Measurements from ENCODE around the gene ZNF823. TPM values are rescaled to one million over a fixed set of nuclear protein-coding genes. Genes with fewer than 3 reads are reported as not detected.

ZNF823 gene
- total and polyA plus RNA-seq, 2 of the 13 experiments (the other 11 are each of a cell fraction or from before 2014, with no cell fraction given) = 5.7 to 11.7 TPM

DNA sequence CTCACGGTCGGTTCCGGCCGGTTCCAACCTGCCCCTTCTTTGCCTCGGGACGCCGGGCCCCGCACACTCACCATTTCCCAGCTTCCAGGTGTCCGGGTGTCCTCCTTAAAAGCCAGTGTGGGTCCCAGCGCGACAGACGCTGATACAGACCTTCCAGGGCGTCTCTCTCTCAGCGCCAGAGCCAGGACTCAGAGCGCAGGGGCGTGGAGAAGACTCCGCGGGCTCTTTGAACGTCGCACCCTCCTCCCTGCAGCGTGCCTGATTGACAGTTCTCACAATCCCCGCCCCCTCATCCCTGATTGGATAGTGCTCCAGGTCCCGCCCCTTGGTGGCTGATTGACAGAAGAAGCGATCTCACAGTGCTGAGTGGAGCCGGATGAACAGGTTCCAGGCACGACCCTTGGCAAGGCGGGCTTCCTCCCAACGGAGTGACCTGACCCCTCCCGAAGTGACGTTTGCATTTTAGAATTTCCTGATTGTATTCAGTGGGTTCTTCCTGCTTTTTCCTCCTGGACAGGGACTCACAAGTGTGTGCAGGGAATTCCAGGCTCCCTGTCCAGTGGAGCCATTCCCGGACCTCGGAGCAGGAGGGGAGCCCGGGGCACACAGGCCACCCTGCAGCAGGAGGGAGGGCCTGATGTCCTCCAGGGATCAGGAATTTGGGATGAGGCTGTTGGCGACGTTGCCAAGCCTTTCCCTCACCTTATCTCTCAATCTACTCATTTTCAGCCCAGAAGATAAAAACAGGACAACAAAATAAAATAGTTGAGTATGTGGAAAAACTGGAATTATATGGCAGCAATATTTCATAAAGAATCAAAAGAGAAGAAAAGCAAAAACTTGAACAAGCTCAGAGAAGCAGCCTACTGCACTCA lies at the start of gene ZNF823 (continued):
- TF ChIP-seq SRSF9 (IDR thresholded peaks at IDR 0.05; ENCODE audit: borderline replicate concordance, insufficient read depth, low read depth, low read length, poor library complexity, severe bottlenecking) (no peak), FIP1L1 (IDR thresholded peaks at IDR 0.05; ENCODE audit: borderline replicate concordance, insufficient read depth, low read depth, low read length) (no peak), RAD21 (CRISPR knock-in tag; IDR thresholded peaks at IDR 0.05) (no peak), RBAK (CRISPR knock-in tag; IDR thresholded peaks at IDR 0.05) (no peak), PRPF4 (IDR thresholded peaks at IDR 0.05; ENCODE audit: low read depth, low read length, poor library complexity, severe bottlenecking) (no peak), TP53 (CRISPR knock-in tag; conservative IDR thresholded peaks at IDR 0.05) (no peak), HOXA3 (CRISPR knock-in tag; IDR thresholded peaks at IDR 0.05) (no peak), SP2 (CRISPR knock-in tag; IDR thresholded peaks at IDR 0.05) (peak; percentile 87), ZNF10 (CRISPR knock-in tag; IDR thresholded peaks at IDR 0.05; ENCODE audit: borderline replicate concordance, low read depth) (no peak), CREM (IDR thresholded peaks at IDR 0.05) (peak; percentile 85), CREM (CRISPR knock-in tag; IDR thresholded peaks at IDR 0.05) (no peak), MED13 (CRISPR knock-in tag; IDR thresholded peaks at IDR 0.05) (no peak), ZNF619 (CRISPR knock-in tag; IDR thresholded peaks at IDR 0.05) (no peak), SP4 (CRISPR knock-in tag; IDR thresholded peaks at IDR 0.05) (peak; percentile 98), THAP11 (CRISPR knock-in tag; IDR thresholded peaks at IDR 0.05) (peak; percentile 71), ZNF253 (CRISPR knock-in tag; IDR thresholded peaks at IDR 0.05; ENCODE audit: borderline replicate concordance) (no peak; the same call in 1 of the 2 replicates), SOX6 (IDR thresholded peaks at IDR 0.05) (no peak), SOX6 (CRISPR knock-in tag; IDR thresholded peaks at IDR 0.05) (peak; percentile 64), ERF (CRISPR knock-in tag; IDR thresholded peaks at IDR 0.05) (0 out of 2 replicates have a peak, but pooled peaks have one; percentile 21), KLF6 (CRISPR knock-in tag; IDR thresholded peaks at IDR 0.05) (0 out of 2 replicates have a peak, but pooled peaks have one; percentile 15), TEAD3 (CRISPR knock-in tag; optimal IDR thresholded peaks at IDR 0.05; ENCODE audit: borderline replicate concordance) (peak; percentile 81), ZMYM4 (CRISPR knock-in tag; IDR thresholded peaks at IDR 0.05) (peak; percentile 53)
- TF ChIP-seq, protein P1, sequence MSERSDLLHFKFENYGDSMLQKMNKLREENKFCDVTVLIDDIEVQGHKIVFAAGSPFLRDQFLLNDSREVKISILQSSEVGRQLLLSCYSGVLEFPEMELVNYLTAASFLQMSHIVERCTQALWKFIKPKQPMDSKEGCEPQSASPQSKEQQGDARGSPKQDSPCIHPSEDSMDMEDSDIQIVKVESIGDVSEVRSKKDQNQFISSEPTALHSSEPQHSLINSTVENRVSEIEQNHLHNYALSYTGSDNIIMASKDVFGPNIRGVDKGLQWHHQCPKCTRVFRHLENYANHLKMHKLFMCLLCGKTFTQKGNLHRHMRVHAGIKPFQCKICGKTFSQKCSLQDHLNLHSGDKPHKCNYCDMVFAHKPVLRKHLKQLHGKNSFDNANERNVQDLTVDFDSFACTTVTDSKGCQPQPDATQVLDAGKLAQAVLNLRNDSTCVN (CRISPR knock-in tag; IDR thresholded peaks at IDR 0.05; ENCODE audit: borderline replicate concordance) = no peak
- TF ChIP-seq, protein P2, sequence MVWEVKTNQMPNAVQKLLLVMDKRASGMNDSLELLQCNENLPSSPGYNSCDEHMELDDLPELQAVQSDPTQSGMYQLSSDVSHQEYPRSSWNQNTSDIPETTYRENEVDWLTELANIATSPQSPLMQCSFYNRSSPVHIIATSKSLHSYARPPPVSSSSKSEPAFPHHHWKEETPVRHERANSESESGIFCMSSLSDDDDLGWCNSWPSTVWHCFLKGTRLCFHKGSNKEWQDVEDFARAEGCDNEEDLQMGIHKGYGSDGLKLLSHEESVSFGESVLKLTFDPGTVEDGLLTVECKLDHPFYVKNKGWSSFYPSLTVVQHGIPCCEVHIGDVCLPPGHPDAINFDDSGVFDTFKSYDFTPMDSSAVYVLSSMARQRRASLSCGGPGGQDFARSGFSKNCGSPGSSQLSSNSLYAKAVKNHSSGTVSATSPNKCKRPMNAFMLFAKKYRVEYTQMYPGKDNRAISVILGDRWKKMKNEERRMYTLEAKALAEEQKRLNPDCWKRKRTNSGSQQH (CRISPR knock-in tag; IDR thresholded peaks at IDR 0.05; ENCODE audit: low read depth) = peak; percentile 72; the same call in 1 of the 2 replicates
- TF ChIP-seq, protein P3, sequence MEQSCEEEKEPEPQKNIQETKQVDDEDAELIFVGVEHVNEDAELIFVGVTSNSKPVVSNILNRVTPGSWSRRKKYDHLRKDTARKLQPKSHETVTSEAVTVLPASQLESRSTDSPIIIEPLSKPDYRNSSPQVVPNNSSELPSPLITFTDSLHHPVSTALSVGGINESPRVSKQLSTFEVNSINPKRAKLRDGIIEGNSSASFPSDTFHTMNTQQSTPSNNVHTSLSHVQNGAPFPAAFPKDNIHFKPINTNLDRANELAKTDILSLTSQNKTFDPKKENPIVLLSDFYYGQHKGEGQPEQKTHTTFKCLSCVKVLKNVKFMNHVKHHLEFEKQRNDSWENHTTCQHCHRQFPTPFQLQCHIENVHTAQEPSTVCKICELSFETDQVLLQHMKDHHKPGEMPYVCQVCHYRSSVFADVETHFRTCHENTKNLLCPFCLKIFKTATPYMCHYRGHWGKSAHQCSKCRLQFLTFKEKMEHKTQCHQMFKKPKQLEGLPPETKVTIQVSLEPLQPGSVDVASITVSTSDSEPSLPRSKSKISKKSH (CRISPR knock-in tag; IDR thresholded peaks at IDR 0.05; ENCODE audit: borderline replicate concordance) = peak; percentile 21; the same call in 1 of the 2 replicates
